SJCRH30 (cell line): Measurements from ENCODE around the gene AMMECR1. TPM values are rescaled to one million over a fixed set of nuclear protein-coding genes. Genes with fewer than 3 reads are reported as not detected.
A peak's percentile ranks its signal among the peaks of the same experiment; 100 is the strongest.
"Not testable (repeated sequence)": the region's sequence is repeated elsewhere in the genome, so short reads cannot be mapped to it uniquely, and the experiment has no call there.

Source experiments
- DNase-seq, 2 experiments: peaks; one replicate each; pipeline ENCODE4 v3.0.0-alpha.2; 2015 to 2020
- H3K27ac ChIP-seq: fragments of 250-450 bp; sonication (Bioruptor Pico); 2 replicates; pipeline ENCODE4 v1.5.1; 2020; ENCODE audit warnings: mild to moderate bottlenecking, moderate library complexity
- H3K27me3 ChIP-seq: fragments of 250-450 bp; sonication (Bioruptor Pico); 2 replicates; pipeline ENCODE4 v1.5.1; 2020; ENCODE audit warnings: mild to moderate bottlenecking, moderate library complexity
- H3K36me3 ChIP-seq: fragments of 250-450 bp; sonication (Bioruptor Pico); 2 replicates; pipeline ENCODE4 v1.5.1; 2020; ENCODE audit warnings: mild to moderate bottlenecking, moderate library complexity
- H3K4me1 ChIP-seq: fragments of 250-450 bp; sonication (Bioruptor Pico); 2 replicates; pipeline ENCODE4 v1.5.1; 2020; ENCODE audit warnings: mild to moderate bottlenecking, moderate library complexity
- H3K4me3 ChIP-seq: fragments of 250-450 bp; sonication (Bioruptor Pico); 2 replicates; pipeline ENCODE4 v1.5.1; 2020; ENCODE audit warnings: mild to moderate bottlenecking, moderate library complexity
- H3K9me3 ChIP-seq: fragments of 250-450 bp; sonication (Bioruptor Pico); replicated peaks from 2 replicates; pipeline ENCODE4 v1.5.1; 2020; ENCODE audit warnings: mild to moderate bottlenecking, moderate library complexity
- total RNA-seq: library from RNA; depleted of rRNA; stranded (reverse); fragments of >200 nt; shearing (Covaris generic); gene quantifications from 2 replicates; pipeline ENCODE4 v1.2.3, GENCODE V29; 2014

The AMMECR1 gene
- total RNA-seq, 1 experiment from 2014 or later: 12.4 TPM

GRCh38 chrX:110251961-110252360 is 65.9 kb downstream of the AMMECR1 start:
- DNase-seq: no peak
- no peaks in the 10 kb centered on the region for H3K27me3 ChIP-seq
- no peak overlapping the region for H3K4me3 ChIP-seq
- no peaks in the 10 kb centered on the region for H3K9me3 ChIP-seq
- H3K4me1 ChIP-seq: no peaks in the 10 kb centered on the region
- H3K36me3 ChIP-seq: no peaks in the 10 kb centered on the region
- H3K27ac ChIP-seq: no peak overlapping the region

- no peaks in the 10 kb centered on the region for H3K27me3 ChIP-seq
- no peaks in the 10 kb centered on the region for H3K36me3 ChIP-seq
- H3K4me1 ChIP-seq: no peaks in the 10 kb centered on the region
- H3K4me3 ChIP-seq: no peak overlapping the region
- no peak for DNase-seq
- H3K9me3 ChIP-seq: no peaks in the 10 kb centered on the region
- H3K27ac ChIP-seq: no peak overlapping the region
Observed at GRCh38 chrX:110251526-110251925, 66.4 kb downstream of the AMMECR1 start.

GRCh38 chrX:110250847-110251246 is 67.0 kb downstream of the AMMECR1 start:
- Histone ChIP-seq H3K27me3 (no peaks in the 10 kb centered on the region), H3K27ac (no peak overlapping the region), H3K9me3 (no peaks in the 10 kb centered on the region), H3K4me3 (no peak overlapping the region), H3K36me3 (no peaks in the 10 kb centered on the region), H3K4me1 (no peaks in the 10 kb centered on the region)
- no peak for DNase-seq

- Histone ChIP-seq H3K36me3 (no peaks in the 10 kb centered on the region), H3K27ac (no peak overlapping the region), H3K4me1 (no peaks in the 10 kb centered on the region), H3K4me3 (no peak overlapping the region), H3K9me3 (no peaks in the 10 kb centered on the region), H3K27me3 (no peaks in the 10 kb centered on the region)
- no peak for DNase-seq
Observed at GRCh38 chrX:110248578-110248977, 69.3 kb downstream of the AMMECR1 start.

- H3K27ac ChIP-seq: no peak overlapping the region
- no peak for DNase-seq
- H3K9me3 ChIP-seq: no peaks in the 10 kb centered on the region
- H3K36me3 ChIP-seq: no peaks in the 10 kb centered on the region
- H3K27me3 ChIP-seq: no peaks in the 10 kb centered on the region
- H3K4me3 ChIP-seq: no peak overlapping the region
- no peaks in the 10 kb centered on the region for H3K4me1 ChIP-seq
Observed at GRCh38 chrX:110245011-110245410, 72.9 kb downstream of the AMMECR1 start.

- Histone ChIP-seq H3K4me1 (no peaks in the 10 kb centered on the region), H3K36me3 (no peaks in the 10 kb centered on the region), H3K27ac (no peak overlapping the region), H3K4me3 (no peak overlapping the region), H3K27me3 (no peaks in the 10 kb centered on the region), H3K9me3 (no peaks in the 10 kb centered on the region)
- no peak for DNase-seq
Observed at GRCh38 chrX:110242371-110242770, 75.5 kb downstream of the AMMECR1 start.

GRCh38 chrX:110241816-110242215 is 76.1 kb downstream of the AMMECR1 start:
- Histone ChIP-seq H3K4me3 (no peak overlapping the region), H3K4me1 (no peaks in the 10 kb centered on the region), H3K9me3 (no peaks in the 10 kb centered on the region), H3K27me3 (no peaks in the 10 kb centered on the region), H3K27ac (no peak overlapping the region), H3K36me3 (no peaks in the 10 kb centered on the region)
- DNase-seq: no peak

- not testable (repeated sequence) for H3K27me3 ChIP-seq, H3K4me3 ChIP-seq, H3K36me3 ChIP-seq, DNase-seq, H3K9me3 ChIP-seq, H3K27ac ChIP-seq, H3K4me1 ChIP-seq
Observed at GRCh38 chrX:110238259-110238658, 79.6 kb downstream of the AMMECR1 start.

GRCh38 chrX:110231485-110231884 is 86.4 kb downstream of the AMMECR1 start:
- DNase-seq, H3K27ac ChIP-seq, H3K4me1 ChIP-seq, H3K4me3 ChIP-seq, H3K36me3 ChIP-seq, H3K9me3 ChIP-seq, H3K27me3 ChIP-seq: not testable (repeated sequence)

GRCh38 chrX:110229497-110230111 is 88.3 kb downstream of the AMMECR1 start:
- H3K4me3 ChIP-seq: not testable (repeated sequence)

GRCh38 chrX:110228453-110228852 is 89.4 kb downstream of the AMMECR1 start:
- no peaks in the 10 kb centered on the region for H3K27me3 ChIP-seq
- H3K4me1 ChIP-seq: 0 out of 2 replicates have a peak, but pooled peaks cover 6% of the 10 kb centered on the region
- H3K36me3 ChIP-seq: no peaks in the 10 kb centered on the region
- DNase-seq: peak in 1 of 2 experiments; percentile 12
- H3K9me3 ChIP-seq: no peaks in the 10 kb centered on the region
- no peak overlapping the region for H3K27ac ChIP-seq
- H3K4me3 ChIP-seq: no peak overlapping the region

More at GRCh38 chrX:110229497-110230111, 88.3 kb downstream of the AMMECR1 start:
- not testable (repeated sequence) for DNase-seq, H3K27me3 ChIP-seq, H3K4me1 ChIP-seq, H3K9me3 ChIP-seq, H3K27ac ChIP-seq, H3K36me3 ChIP-seq

GRCh38 chrX:110226931-110227330 is 91.0 kb downstream of the AMMECR1 start:
- peak in 1 of 2 experiments; percentile 3 for DNase-seq
- H3K36me3 ChIP-seq: no peaks in the 10 kb centered on the region
- H3K9me3 ChIP-seq: no peaks in the 10 kb centered on the region
- H3K4me1 ChIP-seq: 0 out of 2 replicates have a peak, but pooled peaks cover 6% of the 10 kb centered on the region
- no peak overlapping the region for H3K4me3 ChIP-seq
- H3K27me3 ChIP-seq: no peaks in the 10 kb centered on the region
- H3K27ac ChIP-seq: no peak overlapping the region

GRCh38 chrX:110224926-110225617 is 92.8 kb downstream of the AMMECR1 start:
- Histone ChIP-seq H3K9me3 (no peaks in the 10 kb centered on the region), H3K27me3 (no peaks in the 10 kb centered on the region), H3K4me1 (0 out of 2 replicates have a peak, but pooled peaks cover 6% of the 10 kb centered on the region), H3K4me3 (no peak overlapping the region), H3K36me3 (no peaks in the 10 kb centered on the region), H3K27ac (no peak overlapping the region)
- DNase-seq: no peak

- Histone ChIP-seq H3K27me3 (no peaks in the 10 kb centered on the region), H3K27ac (no peak overlapping the region), H3K4me3 (no peak overlapping the region), H3K9me3 (no peaks in the 10 kb centered on the region), H3K4me1 (0 out of 2 replicates have a peak, but pooled peaks cover 6% of the 10 kb centered on the region), H3K36me3 (no peaks in the 10 kb centered on the region)
- no peak for DNase-seq
Observed at GRCh38 chrX:110222497-110223257, 95.2 kb downstream of the AMMECR1 start.

GRCh38 chrX:110219920-110220319 is 98.0 kb downstream of the AMMECR1 start:
- Histone ChIP-seq H3K36me3 (no peaks in the 10 kb centered on the region), H3K9me3 (no peaks in the 10 kb centered on the region), H3K4me3 (no peak overlapping the region), H3K4me1 (no peaks in the 10 kb centered on the region), H3K27me3 (no peaks in the 10 kb centered on the region), H3K27ac (no peak overlapping the region)
- DNase-seq: no peak
